Spinal cord (tissue), 10 donors: ENCODE results near the gene PLEKHB2. TPM values are rescaled to one million over a fixed set of nuclear protein-coding genes. Genes with fewer than 3 reads are reported as not detected.
"Not testable (repeated sequence)": the region's sequence is repeated elsewhere in the genome, so short reads cannot be mapped to it uniquely, and the experiment has no call there.

Experiments
- DNase-seq, 6 donors: peaks; one replicate each; pipeline versions ENCODE4 v3.0.0 to v3.0.0-alpha.2; 2013 to 2015; ENCODE audit warnings: low spot score in 6 of 6, low read depth in 4 of 6
- H3K27ac ChIP-seq: one replicate; pipeline ENCODE4 v1.5.1; 2013; ENCODE audit warnings: low read depth, low read length, control low read depth
- H3K27me3 ChIP-seq: one replicate; pipeline ENCODE4 v1.6.1; 2013; ENCODE audit warnings: low read length; ENCODE audit not compliant: control insufficient read depth, insufficient read depth
- H3K36me3 ChIP-seq: one replicate; pipeline ENCODE4 v1.6.1; 2013; ENCODE audit warnings: low read length; ENCODE audit not compliant: control insufficient read depth, insufficient read depth
- H3K4me1 ChIP-seq: one replicate; pipeline ENCODE4 v1.6.1; 2013; ENCODE audit warnings: low read length; ENCODE audit not compliant: control insufficient read depth, insufficient read depth
- H3K4me3 ChIP-seq: one replicate; pipeline ENCODE4 v1.5.1; 2013; ENCODE audit warnings: low read depth, low read length, control low read depth
- H3K9me3 ChIP-seq: one replicate; pipeline ENCODE4 v1.6.1; 2013; ENCODE audit warnings: low read length; ENCODE audit not compliant: control insufficient read depth, insufficient read depth
- WGBS: methylation state at CpG from one replicate; pipeline ENCODE4 v1.1.5; 2013; ENCODE audit warnings: missing lambda C conversion rate; ENCODE audit not compliant: insufficient coverage; 5-methylcytosine and 5-hydroxymethylcytosine counted together
- polyA plus RNA-seq, 2 donors: library from polyadenylated mRNA; unstranded; fragments of 120-200 nt; gene quantifications; one replicate each; pipeline ENCODE4 v1.2.1, GENCODE V29; 2013; ENCODE audit not compliant: insufficient read length in 2 of 2
- total RNA-seq, 2 donors: library from RNA; depleted of rRNA in 1 of 2; stranded (reverse); fragments of 120-200 nt in 1 of 2; fragments of >200 nt in 1 of 2; gene quantifications; one replicate each; pipeline versions ENCODE4 v1.2.3 to v1.2.4, GENCODE V29; 2013 to 2014
- donor health status: healthy.

Gene PLEKHB2
- total and polyA plus RNA-seq, 4 donors: 68.9 to 171 (median 135) TPM

- Histone ChIP-seq H3K27ac (no peak overlapping the region), H3K4me1 (no peaks in the 10 kb centered on the region), H3K9me3 (no peaks in the 10 kb centered on the region), H3K27me3 (no peaks in the 10 kb centered on the region), H3K36me3 (peaks cover 27% of the 10 kb centered on the region), H3K4me3 (no peak overlapping the region)
- no peak for DNase-seq
- 92% methylated on average over 6 of the region's 6 CpGs for WGBS
Measured at GRCh38 chr2:131151398-131151797, 46.3 kb downstream of the PLEKHB2 start.

- H3K4me3 ChIP-seq: no peak overlapping the region
- no peaks in the 10 kb centered on the region for H3K4me1 ChIP-seq
- no peaks in the 10 kb centered on the region for H3K27me3 ChIP-seq
- DNase-seq: no peak
- no peaks in the 10 kb centered on the region for H3K9me3 ChIP-seq
- 49% methylated on average over 5 of the region's 7 CpGs for WGBS
- H3K27ac ChIP-seq: no peak overlapping the region
- peaks cover 23% of the 10 kb centered on the region for H3K36me3 ChIP-seq
Measured at GRCh38 chr2:131152074-131152473, 46.9 kb downstream of the PLEKHB2 start.

- DNase-seq: no peak
- H3K4me3 ChIP-seq: no peak overlapping the region
- H3K4me1 ChIP-seq: no peaks in the 10 kb centered on the region
- H3K36me3 ChIP-seq: peaks cover 15% of the 10 kb centered on the region
- WGBS: 56% methylated on average over 2 of the region's 4 CpGs
- H3K9me3 ChIP-seq: no peaks in the 10 kb centered on the region
- H3K27ac ChIP-seq: no peak overlapping the region
- H3K27me3 ChIP-seq: no peaks in the 10 kb centered on the region
Measured at GRCh38 chr2:131153529-131153928, 48.4 kb downstream of the PLEKHB2 start.

GRCh38 chr2:131154071-131154531 is 49.0 kb downstream of the PLEKHB2 start:
- H3K4me3 ChIP-seq: no peak overlapping the region
- H3K36me3 ChIP-seq: peaks cover 15% of the 10 kb centered on the region
- no peaks in the 10 kb centered on the region for H3K4me1 ChIP-seq
- no peaks in the 10 kb centered on the region for H3K9me3 ChIP-seq
- WGBS: 40% methylated on average over 6 of the region's 10 CpGs
- no peak overlapping the region for H3K27ac ChIP-seq
- no peaks in the 10 kb centered on the region for H3K27me3 ChIP-seq
- DNase-seq: peak; percentile 26 to 90 (median 48)

- WGBS: 88% methylated on average over 23 of the region's 23 CpGs
- Histone ChIP-seq H3K27me3 (no peaks in the 10 kb centered on the region), H3K9me3 (no peaks in the 10 kb centered on the region), H3K4me3 (no peak overlapping the region), H3K27ac (no peak overlapping the region), H3K36me3 (peaks cover 15% of the 10 kb centered on the region), H3K4me1 (no peaks in the 10 kb centered on the region)
- no peak for DNase-seq
Measured at GRCh38 chr2:131154647-131155046, 49.5 kb downstream of the PLEKHB2 start.

GRCh38 chr2:131155208-131155855 is 50.2 kb downstream of the PLEKHB2 start:
- H3K4me3 ChIP-seq: no peak overlapping the region
- H3K9me3 ChIP-seq: no peaks in the 10 kb centered on the region
- H3K27me3 ChIP-seq: no peaks in the 10 kb centered on the region
- no peak overlapping the region for H3K27ac ChIP-seq
- no peak for DNase-seq
- peaks cover 15% of the 10 kb centered on the region for H3K36me3 ChIP-seq
- WGBS: 96% methylated on average over 45 of the region's 46 CpGs
- no peaks in the 10 kb centered on the region for H3K4me1 ChIP-seq

- Histone ChIP-seq H3K27me3 (no peaks in the 10 kb centered on the region), H3K4me3 (no peak overlapping the region), H3K4me1 (no peaks in the 10 kb centered on the region), H3K27ac (no peak overlapping the region), H3K9me3 (no peaks in the 10 kb centered on the region), H3K36me3 (peaks cover 6% of the 10 kb centered on the region)
- no peak for DNase-seq
- WGBS: 96% methylated on average over 6 of the region's 12 CpGs
Measured at GRCh38 chr2:131156452-131157149, 51.5 kb downstream of the PLEKHB2 start.

GRCh38 chr2:131165562-131165961 is 60.4 kb downstream of the PLEKHB2 start:
- not testable (repeated sequence) for H3K4me3 ChIP-seq, H3K4me1 ChIP-seq, H3K27ac ChIP-seq, H3K27me3 ChIP-seq, DNase-seq, H3K36me3 ChIP-seq, H3K9me3 ChIP-seq
- 97% methylated on average over 4 of the region's 5 CpGs for whole genome bisulfite sequencing

- H3K27me3 ChIP-seq: no peaks in the 10 kb centered on the region
- no peak overlapping the region for H3K27ac ChIP-seq
- no peak overlapping the region for H3K4me3 ChIP-seq
- H3K36me3 ChIP-seq: no peaks in the 10 kb centered on the region
- no peaks in the 10 kb centered on the region for H3K9me3 ChIP-seq
- H3K4me1 ChIP-seq: no peaks in the 10 kb centered on the region
- 93% methylated on average over 3 of the region's 5 CpGs for WGBS
- DNase-seq: no peak
Measured at GRCh38 chr2:131168538-131168937, 63.4 kb downstream of the PLEKHB2 start.

- 96% methylated on average over 5 of the region's 10 CpGs for WGBS
- H3K4me3 ChIP-seq, H3K4me1 ChIP-seq, H3K27me3 ChIP-seq, H3K9me3 ChIP-seq, H3K36me3 ChIP-seq, DNase-seq, H3K27ac ChIP-seq: not testable (repeated sequence)
Measured at GRCh38 chr2:131178050-131178449, 72.9 kb downstream of the PLEKHB2 start.
